Calu3 (cell line): ENCODE results near the gene ADRB1. TPM values are rescaled to one million over a fixed set of nuclear protein-coding genes. Genes with fewer than 3 reads are reported as not detected.

ENCODE experiments used
- BruUV-seq: library from RNA; stranded (reverse); fragments of 400-500 nt; replicated peaks from 2 replicates; lab custom pipeline; 2021; lab: Mats Ljungman, UMichigan
- CTCF ChIA-PET: fragments of 300-600 bp; sonication (Branson Sonifier 250); formaldehyde crosslinking; loops from one replicate; lab custom pipeline; 2022; ENCODE audit warnings: antibody characterized with exemption; lab: Charles Lee
- DNase-seq: peaks from one replicate; pipeline ENCODE4 v3.0.0; 2022
- H3K27ac Mint-ChIP-seq: one replicate; pipeline ENCODE4 v1.8.0; 2022; ENCODE audit warnings: mixed read lengths; ENCODE audit not compliant: unreplicated experiment
- H3K27me3 Mint-ChIP-seq: one replicate; pipeline ENCODE4 v1.8.0; 2022; ENCODE audit warnings: mixed read lengths; ENCODE audit not compliant: unreplicated experiment
- H3K36me3 Mint-ChIP-seq: one replicate; pipeline ENCODE4 v1.8.0; 2022; ENCODE audit warnings: mild to moderate bottlenecking, moderate library complexity, mixed read lengths; ENCODE audit not compliant: insufficient read depth, unreplicated experiment
- H3K4me1 Mint-ChIP-seq: one replicate; pipeline ENCODE4 v1.8.0; 2022; ENCODE audit warnings: mild to moderate bottlenecking, low read depth, mixed read lengths; ENCODE audit not compliant: unreplicated experiment
- H3K4me3 Mint-ChIP-seq: one replicate; pipeline ENCODE4 v1.8.0; 2022; ENCODE audit warnings: mild to moderate bottlenecking, low read depth, moderate library complexity, mixed read lengths; ENCODE audit not compliant: unreplicated experiment
- H3K9me3 Mint-ChIP-seq: one replicate; pipeline ENCODE4 v1.8.0; 2022; ENCODE audit warnings: low read depth, mixed read lengths; ENCODE audit not compliant: unreplicated experiment
- intact Hi-C: fragments of 100-400 bp; cut with micrococcal nuclease; formaldehyde crosslinking; loops from one replicate; pipeline ENCODE4 v1.10.0; 2022; ENCODE audit not compliant: unreplicated experiment
- total RNA-seq: library from RNA; stranded (reverse); gene quantifications from 2 replicates; pipeline ENCODE4 v1.2.3, GENCODE V29; 2022
- TF ChIP-seq, protein P1 (sequence below): fragments of 200-600 bp; IDR thresholded peaks from one replicate; pipeline ENCODE4 v1.8.0; 2022; ENCODE audit warnings: antibody characterized with exemption; ENCODE audit not compliant: unreplicated experiment

Gene ADRB1
- total RNA-seq, 1 experiment from 2014 or later = 0.47 TPM

DNA sequence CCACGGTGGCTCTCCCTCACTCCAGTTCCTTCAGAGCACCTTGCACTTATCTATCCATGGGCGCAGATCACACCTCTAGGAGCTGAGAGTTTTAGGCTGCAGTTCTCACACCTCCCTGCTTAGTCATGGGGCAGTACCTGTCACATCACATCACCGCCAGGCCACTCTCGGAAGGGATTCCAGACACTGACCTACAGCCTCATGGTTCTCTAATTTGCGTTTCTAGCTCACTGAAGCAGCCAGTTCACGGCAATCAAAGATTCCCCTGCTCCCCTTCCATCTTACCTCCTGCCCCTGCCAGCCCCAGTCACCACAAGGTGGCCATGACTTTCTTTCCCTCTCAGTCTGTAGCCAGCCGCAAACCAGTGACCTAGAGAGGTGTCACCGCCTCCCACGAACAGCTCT is 34.2 kb downstream of the ADRB1 start:
- H3K9me3 Mint-ChIP-seq = no peaks in the 10 kb centered on the region
- no peak for DNase-seq
- CTCF ChIA-PET = no interaction called here
- no peak overlapping the region for H3K27ac Mint-ChIP-seq
- TF ChIP-seq, protein P1, sequence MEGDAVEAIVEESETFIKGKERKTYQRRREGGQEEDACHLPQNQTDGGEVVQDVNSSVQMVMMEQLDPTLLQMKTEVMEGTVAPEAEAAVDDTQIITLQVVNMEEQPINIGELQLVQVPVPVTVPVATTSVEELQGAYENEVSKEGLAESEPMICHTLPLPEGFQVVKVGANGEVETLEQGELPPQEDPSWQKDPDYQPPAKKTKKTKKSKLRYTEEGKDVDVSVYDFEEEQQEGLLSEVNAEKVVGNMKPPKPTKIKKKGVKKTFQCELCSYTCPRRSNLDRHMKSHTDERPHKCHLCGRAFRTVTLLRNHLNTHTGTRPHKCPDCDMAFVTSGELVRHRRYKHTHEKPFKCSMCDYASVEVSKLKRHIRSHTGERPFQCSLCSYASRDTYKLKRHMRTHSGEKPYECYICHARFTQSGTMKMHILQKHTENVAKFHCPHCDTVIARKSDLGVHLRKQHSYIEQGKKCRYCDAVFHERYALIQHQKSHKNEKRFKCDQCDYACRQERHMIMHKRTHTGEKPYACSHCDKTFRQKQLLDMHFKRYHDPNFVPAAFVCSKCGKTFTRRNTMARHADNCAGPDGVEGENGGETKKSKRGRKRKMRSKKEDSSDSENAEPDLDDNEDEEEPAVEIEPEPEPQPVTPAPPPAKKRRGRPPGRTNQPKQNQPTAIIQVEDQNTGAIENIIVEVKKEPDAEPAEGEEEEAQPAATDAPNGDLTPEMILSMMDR = no peak
- no peaks in the 10 kb centered on the region for H3K27me3 Mint-ChIP-seq
- no TSS peak for BruUV-seq
- H3K4me3 Mint-ChIP-seq = no peak overlapping the region
- peaks cover 26% of the 10 kb centered on the region for H3K4me1 Mint-ChIP-seq
- intact Hi-C loops = no loop called here
- peaks cover 8% of the 10 kb centered on the region for H3K36me3 Mint-ChIP-seq

DNA sequence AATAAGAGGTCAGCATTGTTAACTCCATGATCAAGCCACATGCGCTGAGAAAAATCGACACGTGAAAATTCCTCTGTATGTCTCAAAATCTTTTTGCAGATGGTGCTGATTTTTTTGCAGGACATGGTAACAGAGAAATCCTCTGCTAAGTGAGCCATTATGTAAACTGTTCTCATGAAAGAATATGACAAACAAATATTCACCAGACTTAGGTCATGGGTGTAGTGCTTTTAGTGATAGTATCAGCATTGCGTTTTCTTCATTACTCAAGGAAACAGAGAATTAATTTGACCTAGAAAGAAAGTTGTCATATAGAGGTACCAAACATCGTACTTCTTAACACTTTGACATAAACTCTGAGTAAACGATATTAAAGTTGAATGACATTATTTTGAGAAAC is 34.7 kb downstream of the ADRB1 start:
- no peak overlapping the region for H3K27ac Mint-ChIP-seq
- H3K4me1 Mint-ChIP-seq = peaks cover 26% of the 10 kb centered on the region
- DNase-seq = no peak
- intact Hi-C loops = no loop called here
- H3K9me3 Mint-ChIP-seq = no peaks in the 10 kb centered on the region
- CTCF ChIA-PET = no interaction called here
- no peak overlapping the region for H3K4me3 Mint-ChIP-seq
- peaks cover 13% of the 10 kb centered on the region for H3K36me3 Mint-ChIP-seq
- no TSS peak for BruUV-seq
- no peaks in the 10 kb centered on the region for H3K27me3 Mint-ChIP-seq
- TF ChIP-seq, protein P1 = no peak

DNA sequence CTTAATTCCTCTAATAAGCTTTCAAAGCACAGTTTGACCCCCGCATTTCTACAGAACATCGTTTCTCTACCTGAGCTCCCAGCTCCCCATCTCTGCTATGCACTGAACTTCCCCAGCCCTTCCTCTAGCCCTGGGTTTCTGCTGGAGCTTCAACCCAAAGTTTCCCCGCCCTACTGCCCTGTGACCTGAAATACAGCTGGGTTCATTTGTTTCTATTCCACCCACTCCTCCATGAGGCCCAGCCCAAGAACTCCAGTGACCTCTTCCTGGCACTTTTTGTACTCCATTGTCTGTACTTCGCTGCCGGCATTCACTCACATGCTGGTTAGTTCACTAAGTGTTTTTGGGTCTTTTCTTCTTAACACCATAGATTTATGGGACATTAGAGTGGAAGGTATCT is 35.8 kb downstream of the ADRB1 start:
- no TSS peak for BruUV-seq
- TF ChIP-seq, protein P1 = no peak
- intact Hi-C loops = no loop called here
- H3K36me3 Mint-ChIP-seq = peaks cover 13% of the 10 kb centered on the region
- CTCF ChIA-PET = no interaction called here
- H3K4me3 Mint-ChIP-seq = no peak overlapping the region
- H3K9me3 Mint-ChIP-seq = no peaks in the 10 kb centered on the region
- H3K27ac Mint-ChIP-seq = no peak overlapping the region
- no peaks in the 10 kb centered on the region for H3K27me3 Mint-ChIP-seq
- peaks cover 26% of the 10 kb centered on the region for H3K4me1 Mint-ChIP-seq
- DNase-seq = no peak

DNA sequence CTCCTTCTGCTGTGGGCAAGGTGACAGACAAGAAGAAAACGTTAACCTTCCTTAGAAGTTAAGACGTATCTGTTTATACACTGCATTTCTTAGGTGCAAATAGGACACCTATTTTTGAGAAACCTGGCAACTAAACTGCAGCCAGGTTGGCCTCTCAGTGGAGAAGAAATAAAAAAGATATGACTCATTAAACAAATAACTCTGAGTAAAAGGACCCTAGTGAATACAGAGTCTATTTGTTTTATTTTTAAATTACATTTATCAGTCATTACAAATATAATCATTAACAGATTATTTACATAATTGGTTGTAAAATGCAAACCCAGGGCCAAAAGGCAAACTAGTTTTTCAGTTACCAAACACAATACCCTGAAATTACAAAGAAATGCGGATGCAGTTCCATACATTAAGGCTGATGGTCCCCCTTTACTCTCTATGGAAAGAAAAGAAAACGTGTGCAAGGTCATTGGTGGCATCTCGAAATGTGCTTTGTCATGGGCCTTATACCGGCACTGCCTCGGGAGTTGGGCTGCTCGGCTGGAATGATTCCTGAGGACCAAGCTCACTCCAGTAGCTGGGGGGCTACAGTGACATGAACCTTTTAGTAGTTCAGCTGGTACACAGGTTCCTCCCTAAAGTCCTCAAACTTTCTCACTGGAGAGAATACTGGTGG is 38.4 kb downstream of the ADRB1 start:
- Mint-ChIP-seq H3K4me1 (peaks cover 26% of the 10 kb centered on the region), H3K27ac (peak overlapping the region; percentile 84), H3K9me3 (no peaks in the 10 kb centered on the region), H3K4me3 (peak overlapping the region; percentile 53), H3K27me3 (no peaks in the 10 kb centered on the region), H3K36me3 (peaks cover 13% of the 10 kb centered on the region)
- CTCF ChIA-PET = interaction anchor here (1.3 kb wide), 1 partner anchor 19 kb away, joined by 4 read pairs; no protein-coding TSS in a partner anchor
- DNase-seq = no peak
- TF ChIP-seq, protein P1 = no peak
- no TSS peak for BruUV-seq
- intact Hi-C loops = loop anchor here (10.0 kb wide), 1 partner anchor 127 kb away; no protein-coding TSS in a partner anchor
